GM18505 (cell line): ENCODE results near the gene CCNG2.

Source experiments
- ATAC-seq: cut with Tn5 transposase; IDR thresholded peaks from one replicate; pipeline ENCODE4 v1.9.1; 2021; ENCODE audit not compliant: unreplicated experiment
- POLR2A ChIP-seq: IDR thresholded peaks from 4 replicates; pipeline ENCODE4 v1.6.1; 2011; ENCODE audit warnings: borderline replicate concordance; ENCODE audit not compliant: insufficient read depth, insufficient read length; ENCODE audit errors: extremely low read depth

The CCNG2 gene

DNA sequence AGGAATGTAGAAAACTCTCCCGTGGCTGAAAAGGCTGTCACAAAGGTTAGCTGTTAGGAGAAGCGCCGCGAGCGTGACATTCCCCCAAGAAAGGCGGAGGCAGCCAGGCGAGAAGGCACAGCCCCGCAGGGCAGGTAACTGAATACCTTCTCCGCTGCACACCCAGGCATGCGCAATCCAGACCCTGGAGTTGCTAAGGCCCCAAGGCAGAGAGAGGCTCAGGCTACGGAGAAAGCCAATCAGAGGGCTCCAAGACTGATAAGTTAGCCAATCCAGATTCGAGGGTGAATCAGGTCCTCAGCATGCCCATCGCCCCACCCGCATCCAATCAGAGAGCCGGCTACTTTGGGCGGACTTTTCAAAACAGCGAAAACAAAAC lies 485 bp upstream of the CCNG2 start:
- ATAC-seq = peak; percentile 81

DNA sequence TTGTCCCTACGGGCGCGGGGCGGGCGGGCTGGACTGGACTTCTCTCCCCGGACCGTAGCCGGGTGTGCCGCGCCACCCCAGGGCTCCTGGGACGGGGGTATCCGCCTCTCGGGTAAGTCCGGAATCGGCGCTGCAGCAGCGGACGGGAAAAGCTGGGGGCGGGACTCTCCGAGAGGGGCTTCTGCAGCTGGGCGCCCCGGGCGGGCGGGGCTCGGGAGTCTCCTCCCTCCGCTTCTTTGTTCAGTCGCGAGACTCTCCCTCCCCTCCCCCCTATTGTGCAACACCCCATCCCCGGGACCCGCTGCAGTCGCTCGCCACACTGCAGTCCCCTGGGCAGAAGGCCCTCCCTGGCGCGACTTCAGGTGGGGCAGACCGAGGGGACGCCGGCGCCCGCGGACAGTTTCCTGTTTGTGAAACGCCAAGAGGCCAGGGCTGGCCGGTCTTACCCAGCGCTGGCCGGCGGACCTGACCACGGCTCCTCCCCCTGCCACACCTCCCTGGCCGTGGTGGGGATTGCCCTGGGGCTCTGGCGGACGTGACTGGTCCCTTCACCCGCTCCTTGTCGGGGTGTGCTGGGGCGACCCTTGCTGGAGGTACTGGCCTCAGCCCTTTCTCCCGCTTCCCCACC lies 966 bp downstream of the CCNG2 start:
- TF ChIP-seq POLR2A = peak; percentile 39
- peak; percentile 47 for ATAC-seq

More for the DNA sequence above, 485 bp upstream of the CCNG2 start:
- TF ChIP-seq POLR2A = peak; percentile 63

DNA sequence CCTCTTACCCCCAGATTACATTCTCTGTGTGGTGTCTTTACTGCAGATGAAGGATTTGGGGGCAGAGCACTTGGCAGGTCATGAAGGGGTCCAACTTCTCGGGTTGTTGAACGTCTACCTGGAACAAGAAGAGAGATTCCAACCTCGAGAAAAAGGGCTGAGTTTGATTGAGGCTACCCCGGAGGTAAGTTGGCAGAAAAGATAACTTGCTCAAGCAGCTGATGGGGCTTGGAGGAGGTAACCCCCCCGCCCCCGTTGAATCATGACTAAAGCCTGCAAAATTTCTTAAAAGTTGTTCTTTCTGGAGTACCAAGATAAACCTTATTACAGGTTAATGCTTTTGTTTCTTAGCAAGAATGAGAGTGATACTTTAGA lies 1.5 kb downstream of the CCNG2 start:
- TF ChIP-seq POLR2A = no peak
- no peak for ATAC-seq

DNA sequence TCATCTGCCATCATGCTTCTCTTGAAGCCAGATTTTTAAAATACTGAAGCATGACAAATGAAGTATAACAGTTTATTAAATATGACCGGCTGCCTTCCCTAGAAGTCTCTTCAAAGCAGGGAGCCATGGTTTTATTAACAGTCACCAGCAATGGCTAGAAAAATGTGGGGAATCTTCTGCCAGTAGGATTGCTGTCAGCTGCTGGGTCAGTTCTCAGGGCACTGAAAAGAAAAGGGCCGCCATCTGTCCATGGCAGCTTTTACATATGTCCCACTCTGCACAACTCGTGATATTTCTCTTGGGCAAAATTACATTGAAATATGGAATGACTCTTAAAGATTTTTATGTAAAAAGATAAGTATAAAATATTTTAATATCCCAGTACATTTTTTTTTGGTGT lies 2.8 kb downstream of the CCNG2 start:
- TF ChIP-seq POLR2A = no peak
- ATAC-seq = no peak

DNA sequence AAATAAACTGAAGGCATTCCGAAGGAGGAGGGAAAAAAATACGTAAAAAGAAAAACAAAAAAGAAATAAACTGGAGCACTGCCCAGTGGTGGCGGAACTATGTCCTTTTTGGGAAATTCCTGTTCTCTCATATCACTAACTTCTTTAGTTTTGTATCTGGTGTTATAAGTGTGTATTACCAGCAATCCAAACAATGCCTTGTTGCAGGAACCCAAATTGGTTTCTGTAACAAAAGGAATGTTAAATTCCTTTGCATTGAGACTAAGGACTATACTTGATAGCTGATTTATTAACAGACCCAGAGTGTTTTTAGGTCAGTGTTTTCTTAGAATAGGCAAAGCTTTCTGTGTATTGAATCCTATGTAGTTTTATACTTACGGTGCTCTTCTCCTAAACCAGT lies 6.6 kb downstream of the CCNG2 start:
- no peak for ATAC-seq
- TF ChIP-seq POLR2A = no peak

DNA sequence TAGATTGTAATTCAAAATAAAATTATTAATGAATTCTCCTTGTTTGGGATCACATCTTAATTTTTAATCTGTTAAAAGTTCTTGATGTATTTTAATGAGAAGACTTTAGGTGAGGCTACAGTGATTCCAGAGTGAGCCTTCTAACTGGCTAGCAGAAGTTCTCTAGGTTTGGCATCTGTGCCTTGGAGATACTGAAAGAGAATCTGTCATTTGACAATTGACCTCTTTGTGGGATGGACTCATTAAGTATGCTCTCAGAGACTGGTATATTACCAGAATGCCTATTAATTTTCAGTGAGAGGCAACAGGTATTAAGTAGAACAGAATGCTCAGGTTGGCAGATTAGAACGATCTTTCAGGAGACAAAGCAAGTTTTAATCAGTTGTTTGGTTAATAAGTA lies 10.2 kb downstream of the CCNG2 start:
- no peak for TF ChIP-seq POLR2A

DNA sequence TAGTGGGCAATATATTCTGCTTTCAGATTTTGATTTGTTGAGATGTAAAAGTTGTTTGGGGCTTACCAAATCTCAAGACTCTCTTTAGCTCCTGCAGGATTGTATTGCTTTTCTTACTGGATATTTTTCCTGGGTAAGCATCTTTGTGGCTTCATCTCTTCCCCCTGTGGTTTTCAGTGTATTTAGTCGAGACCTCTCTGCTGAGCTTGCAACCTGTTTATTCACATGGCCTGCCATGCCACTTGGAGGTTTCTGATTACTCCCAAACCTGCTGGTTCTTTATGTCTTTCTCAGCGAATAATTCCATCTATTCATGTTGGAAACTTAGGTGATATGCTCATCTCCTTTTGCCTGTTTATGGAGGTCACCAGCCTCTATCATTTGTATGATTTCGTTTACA lies 10.9 kb downstream of the CCNG2 start:
- no peak for ATAC-seq
- TF ChIP-seq POLR2A = no peak

More for the DNA sequence above, 10.2 kb downstream of the CCNG2 start:
- no peak for ATAC-seq

DNA sequence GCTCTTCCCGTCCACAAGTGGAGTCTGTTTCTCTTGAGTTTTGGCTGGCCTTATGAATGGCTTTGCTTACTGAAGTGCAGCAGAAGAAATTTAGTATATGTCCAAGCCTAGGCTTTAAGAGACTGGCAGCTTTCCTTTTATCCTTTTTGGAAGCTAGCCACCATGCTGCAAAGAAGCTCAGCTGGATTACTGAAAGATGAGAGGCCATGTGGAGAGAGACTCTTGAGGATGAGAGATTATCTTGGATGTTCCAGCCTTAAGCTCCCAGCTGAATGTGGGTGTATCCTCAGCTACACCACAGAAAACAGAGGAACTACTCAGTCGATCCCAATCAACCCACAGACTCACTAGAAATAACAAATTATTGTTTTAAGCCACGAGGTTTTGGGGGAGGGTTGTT lies 12.5 kb downstream of the CCNG2 start:
- no peak for ATAC-seq
- TF ChIP-seq POLR2A = no peak

DNA sequence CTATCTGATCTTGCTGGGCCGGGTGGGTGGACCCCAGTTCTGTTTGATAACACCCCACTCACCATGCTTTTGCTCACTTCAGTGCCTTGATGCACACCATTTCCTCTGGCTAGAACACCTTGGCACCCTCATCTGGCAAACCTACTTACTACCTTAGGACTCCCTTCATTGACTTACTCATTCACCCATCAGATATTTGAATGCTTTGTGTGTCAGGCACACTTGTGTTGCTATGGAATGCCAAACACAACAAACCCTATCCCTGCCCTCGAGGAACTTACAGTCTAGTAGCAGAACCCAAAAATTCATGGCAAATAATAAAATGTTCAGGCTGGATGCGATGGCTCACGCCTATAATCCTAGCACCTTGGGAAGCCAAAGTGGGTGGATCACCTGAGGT lies 13.9 kb downstream of the CCNG2 start:
- ATAC-seq = no peak
- TF ChIP-seq POLR2A = no peak

DNA sequence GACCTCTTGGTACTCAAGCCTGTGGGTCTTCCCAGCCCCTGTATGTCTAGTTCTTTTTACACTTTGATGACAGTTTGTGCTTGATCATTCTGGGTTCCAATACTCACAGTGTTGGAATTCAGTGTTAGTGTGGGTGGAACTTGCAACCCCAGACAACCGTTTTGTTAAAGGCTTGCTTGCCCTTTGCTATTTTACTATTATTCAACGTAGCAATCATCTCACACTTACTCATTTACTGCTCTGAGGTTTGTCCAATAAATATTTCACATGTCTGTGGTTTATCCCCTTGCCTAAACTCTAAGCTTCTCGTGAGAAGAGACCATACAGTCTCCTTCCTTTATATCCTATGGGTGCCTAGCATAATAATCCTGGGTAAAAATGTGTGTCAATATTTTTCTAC lies 15.3 kb downstream of the CCNG2 start:
- ATAC-seq = no peak
- no peak for TF ChIP-seq POLR2A

DNA sequence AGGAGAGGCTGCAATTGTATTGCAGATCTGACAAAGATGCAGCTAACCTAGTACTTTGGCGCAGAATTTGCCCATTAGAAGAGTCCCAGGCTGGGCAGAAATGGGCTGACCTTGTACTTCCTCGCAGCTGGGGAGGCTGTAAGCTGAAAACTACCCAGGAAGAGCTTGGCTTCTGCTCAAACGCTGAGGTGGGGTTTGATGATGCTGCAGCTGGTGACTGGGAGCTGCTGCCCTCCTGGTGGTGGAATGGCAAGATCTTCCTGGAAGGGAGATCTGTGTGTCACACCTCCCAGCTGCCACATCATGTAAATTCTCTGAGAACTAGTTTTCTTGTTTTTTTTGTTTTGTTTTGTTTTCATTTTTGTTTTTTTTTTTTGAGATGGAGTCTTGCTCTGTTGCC lies 17.4 kb downstream of the CCNG2 start:
- no peak for ATAC-seq
- no peak for TF ChIP-seq POLR2A

DNA sequence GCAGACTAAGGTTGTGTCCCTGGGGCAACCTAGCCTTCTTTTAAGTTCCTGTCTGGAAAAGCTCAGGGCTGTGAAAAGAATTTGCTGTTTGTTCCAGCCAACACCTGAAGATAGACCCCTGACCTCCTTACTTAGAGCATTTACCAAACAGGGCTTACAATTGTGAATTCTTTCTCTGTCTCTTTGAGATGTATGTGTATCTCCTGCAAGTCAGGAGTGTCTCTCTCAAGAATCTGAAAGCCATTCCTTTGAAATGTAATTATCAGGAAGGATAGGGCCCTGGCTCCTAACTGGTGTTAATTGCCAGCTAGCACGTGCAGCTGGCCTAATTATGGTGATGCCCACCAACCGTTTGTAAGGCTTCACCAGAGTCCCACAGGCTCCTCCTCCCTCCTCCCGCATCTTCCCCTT lies 18.2 kb downstream of the CCNG2 start:
- TF ChIP-seq POLR2A = no peak
- no peak for ATAC-seq

DNA sequence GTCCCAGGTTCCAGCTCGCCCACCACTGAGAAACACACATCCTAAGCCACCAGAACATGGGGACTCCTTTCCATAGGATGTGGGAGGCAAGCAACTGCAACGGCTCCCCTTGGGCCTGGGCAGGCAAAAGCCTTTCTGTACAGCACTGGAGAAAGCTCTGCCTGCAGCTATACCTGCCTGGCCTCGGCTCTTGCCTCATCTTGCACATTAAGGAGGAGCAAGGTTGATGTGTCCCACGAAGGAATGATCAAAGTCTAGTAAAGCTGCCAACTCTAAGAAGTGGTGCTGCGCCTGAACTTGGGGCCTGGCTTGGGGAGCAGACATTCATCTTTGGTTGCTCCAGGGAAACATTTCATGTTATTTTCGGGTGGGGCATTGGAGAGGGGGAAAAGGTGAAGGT lies 19.6 kb downstream of the CCNG2 start:
- no peak for TF ChIP-seq POLR2A
- ATAC-seq = no peak

DNA sequence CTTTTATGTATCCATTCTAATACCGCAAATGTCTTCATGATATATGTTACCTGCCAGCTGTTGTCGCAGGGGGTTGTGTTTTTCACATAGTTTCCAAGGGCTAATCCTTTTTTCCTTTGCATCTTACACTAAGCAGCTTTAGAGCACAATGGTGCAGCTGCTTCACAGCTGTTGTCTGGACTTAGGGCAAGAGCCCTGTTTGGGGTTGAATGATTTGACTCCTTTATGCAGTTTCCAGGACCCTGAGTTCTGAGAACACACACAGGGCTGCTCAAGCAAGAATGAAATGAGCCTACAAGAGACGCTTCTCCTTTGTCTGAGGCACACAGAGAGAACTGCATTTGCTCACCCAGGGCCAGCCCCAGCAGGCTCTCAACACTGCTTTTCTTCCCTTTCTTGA lies 20.2 kb downstream of the CCNG2 start:
- no peak for TF ChIP-seq POLR2A
- no peak for ATAC-seq

DNA sequence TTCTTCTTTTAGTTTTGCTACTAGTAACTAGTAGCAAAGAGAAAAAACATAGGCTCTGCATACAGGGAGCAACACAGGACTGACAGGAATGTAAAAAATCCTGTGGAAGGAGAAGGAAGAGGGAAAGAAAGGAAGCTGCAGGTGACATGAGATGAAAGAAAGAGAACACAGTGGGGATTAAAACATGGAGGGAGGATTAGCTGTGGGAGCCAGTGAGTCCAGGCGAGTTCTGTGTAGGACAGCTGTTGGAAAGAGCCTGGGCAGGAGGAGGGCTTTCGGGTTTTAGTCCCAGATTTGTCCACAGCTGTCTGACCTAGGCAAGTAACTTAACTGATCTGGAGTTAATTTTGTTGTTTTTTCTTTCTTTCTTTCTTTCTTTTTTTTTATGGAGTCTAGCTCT lies 21.6 kb downstream of the CCNG2 start:
- TF ChIP-seq POLR2A = no peak
- no peak for ATAC-seq
